Neuronal stem cell (in vitro differentiated cells): ENCODE results near the gene SLC7A4.

ENCODE experiments used
- DNase-seq: peaks from one replicate; pipeline ENCODE4 v3.0.0-alpha.2; 2013; ENCODE audit warnings: low spot score
- H2AFZ ChIP-seq: one replicate; pipeline ENCODE4 v1.6.1; 2013; ENCODE audit warnings: mild to moderate bottlenecking, low read length, inconsistent platforms
- H2AK5ac ChIP-seq: 2 replicates; pipeline ENCODE4 v1.6.1; 2013; ENCODE audit warnings: low read depth, mild to moderate bottlenecking, inconsistent platforms, low read length, moderate library complexity, mixed read lengths
- H2BK120ac ChIP-seq: 2 replicates; pipeline ENCODE4 v1.6.1; 2013; ENCODE audit warnings: low read depth, mild to moderate bottlenecking, inconsistent platforms, low read length, moderate library complexity, mixed read lengths
- H2BK12ac ChIP-seq: one replicate; pipeline ENCODE4 v1.6.1; 2013; ENCODE audit warnings: low read length, inconsistent platforms
- H2BK15ac ChIP-seq: 2 replicates; pipeline ENCODE4 v1.6.1; 2013; ENCODE audit warnings: mild to moderate bottlenecking, low read length, inconsistent platforms, mixed read lengths
- H2BK5ac ChIP-seq: one replicate; pipeline ENCODE4 v1.6.1; 2013; ENCODE audit warnings: inconsistent platforms, mild to moderate bottlenecking, low read length, moderate library complexity
- H3K14ac ChIP-seq: one replicate; pipeline ENCODE4 v1.6.1; 2013; ENCODE audit warnings: low read length, inconsistent platforms
- H3K18ac ChIP-seq: 2 replicates; pipeline ENCODE4 v1.6.1; 2013; ENCODE audit warnings: low read length, inconsistent platforms
- H3K23ac ChIP-seq: 2 replicates; pipeline ENCODE4 v1.6.1; 2013; ENCODE audit warnings: low read depth, mild to moderate bottlenecking, mixed read lengths, low read length, inconsistent platforms; ENCODE audit not compliant: poor library complexity
- H3K27ac ChIP-seq: replicated peaks from 3 replicates; pipeline ENCODE4 v1.5.1; 2013; ENCODE audit warnings: low read length, inconsistent platforms
- H3K27me3 ChIP-seq, 3 experiments: 2 replicates each; pipeline ENCODE4 v1.6.1; 2013; ENCODE audit warnings: low read length in 3 of 3, mild to moderate bottlenecking in 2 of 3, inconsistent platforms in 1 of 3, low read depth in 1 of 3, mixed read lengths in 1 of 3, moderate library complexity in 1 of 3; ENCODE audit not compliant: control insufficient read depth in 3 of 3, insufficient read depth in 3 of 3
- H3K36me3 ChIP-seq, 2 donors: replicated peaks in 1 of 2; 2 replicates each; pipeline ENCODE4 v1.6.1; 2013; ENCODE audit warnings: low read length in 2 of 2; ENCODE audit not compliant: control insufficient read depth in 2 of 2, insufficient read depth in 2 of 2
- H3K4ac ChIP-seq: 2 replicates; pipeline ENCODE4 v1.6.1; 2013; ENCODE audit warnings: inconsistent platforms, mild to moderate bottlenecking, low read length, moderate library complexity
- H3K4me1 ChIP-seq, 2 donors: 1 replicate in 1 of 2; 2 replicates in 1 of 2; pipeline ENCODE4 v1.6.1; 2013; ENCODE audit warnings: low read length in 2 of 2, low read depth in 1 of 2; ENCODE audit not compliant: control insufficient read depth in 2 of 2, insufficient read depth in 1 of 2
- H3K4me2 ChIP-seq: one replicate; pipeline ENCODE4 v1.6.1; 2013; ENCODE audit warnings: mild to moderate bottlenecking, low read length, inconsistent platforms; ENCODE audit not compliant: insufficient read depth, poor library complexity, severe bottlenecking
- H3K4me3 ChIP-seq, 2 donors: 2 replicates each; pipeline ENCODE4 v1.5.1; 2013; ENCODE audit warnings: low read length in 2 of 2, mild to moderate bottlenecking in 2 of 2, inconsistent platforms in 1 of 2, moderate library complexity in 1 of 2
- H3K79me1 ChIP-seq: one replicate; pipeline ENCODE4 v1.6.1; 2013; ENCODE audit warnings: low read depth, mild to moderate bottlenecking, inconsistent platforms, low read length, moderate library complexity
- H3K9ac ChIP-seq: one replicate; pipeline ENCODE4 v1.6.1; 2013; ENCODE audit warnings: mild to moderate bottlenecking, low read depth, low read length, inconsistent platforms; ENCODE audit not compliant: poor library complexity
- H3K9me3 ChIP-seq, 2 donors: replicated peaks in 1 of 2; 2 replicates each; pipeline versions ENCODE3 to v1.6.1; 2013; ENCODE audit warnings: low read length in 2 of 2, mild to moderate bottlenecking in 2 of 2, inconsistent platforms in 1 of 2, low read depth in 1 of 2, mixed read lengths in 1 of 2, moderate library complexity in 1 of 2; ENCODE audit not compliant: control insufficient read depth in 2 of 2, insufficient read depth in 1 of 2
- H4K8ac ChIP-seq: one replicate; pipeline ENCODE4 v1.6.1; 2013; ENCODE audit warnings: low read depth, mild to moderate bottlenecking, inconsistent platforms, low read length, moderate library complexity
- H4K91ac ChIP-seq: one replicate; pipeline ENCODE4 v1.6.1; 2013; ENCODE audit warnings: low read length, low read depth, mild to moderate bottlenecking, inconsistent platforms; ENCODE audit not compliant: poor library complexity
- WGBS, 2 donors: extraction: QIAGEN DNeasy Blood & Tissue Kit; methylation state at CpG; one replicate each; pipeline ENCODE4 v1.1.7; 2013; ENCODE audit warnings: missing lambda C conversion rate in 2 of 2, mixed read lengths in 1 of 2; ENCODE audit not compliant: insufficient read length in 2 of 2, insufficient replicate concordance in 1 of 2; ENCODE audit errors: extremely low coverage in 2 of 2; 5-methylcytosine and 5-hydroxymethylcytosine counted together

The SLC7A4 gene

GRCh38 chr22:21012446-21013407 is 19.6 kb downstream of the SLC7A4 start:
- Histone ChIP-seq H2AK5ac (peak overlapping the region; percentile 27), H3K4me1 (peaks cover 16 to 23% of the 10 kb centered on the region in 2 donors), H3K27me3 (peaks cover 0 to 2% (median 0%) of the 10 kb centered on the region in 3 experiments), H3K4me3 (peak overlapping the region in 1 of 2 donors; percentile 72), H2BK15ac (peak overlapping the region; percentile 87), H3K9ac (no peak overlapping the region), H3K4me2 (no peak overlapping the region), H4K91ac (no peak overlapping the region), H3K4ac (no peak overlapping the region), H2BK12ac (no peak overlapping the region), H3K9me3 (no peaks in the 10 kb centered on the region), H3K18ac (no peak overlapping the region), H3K79me1 (peaks cover 4% of the 10 kb centered on the region), H2BK5ac (no peak overlapping the region), H3K14ac (no peak overlapping the region), H3K23ac (no peak overlapping the region), H3K27ac (no peak overlapping the region), H3K36me3 (peaks cover 2 to 9% of the 10 kb centered on the region in 2 donors), H4K8ac (no peak overlapping the region), H2AFZ (no peak overlapping the region), H2BK120ac (no peak overlapping the region)
- WGBS, 2 donors = no CpG with 5 or more reads among the region's 14 CpGs
- DNase-seq = no peak

DNA sequence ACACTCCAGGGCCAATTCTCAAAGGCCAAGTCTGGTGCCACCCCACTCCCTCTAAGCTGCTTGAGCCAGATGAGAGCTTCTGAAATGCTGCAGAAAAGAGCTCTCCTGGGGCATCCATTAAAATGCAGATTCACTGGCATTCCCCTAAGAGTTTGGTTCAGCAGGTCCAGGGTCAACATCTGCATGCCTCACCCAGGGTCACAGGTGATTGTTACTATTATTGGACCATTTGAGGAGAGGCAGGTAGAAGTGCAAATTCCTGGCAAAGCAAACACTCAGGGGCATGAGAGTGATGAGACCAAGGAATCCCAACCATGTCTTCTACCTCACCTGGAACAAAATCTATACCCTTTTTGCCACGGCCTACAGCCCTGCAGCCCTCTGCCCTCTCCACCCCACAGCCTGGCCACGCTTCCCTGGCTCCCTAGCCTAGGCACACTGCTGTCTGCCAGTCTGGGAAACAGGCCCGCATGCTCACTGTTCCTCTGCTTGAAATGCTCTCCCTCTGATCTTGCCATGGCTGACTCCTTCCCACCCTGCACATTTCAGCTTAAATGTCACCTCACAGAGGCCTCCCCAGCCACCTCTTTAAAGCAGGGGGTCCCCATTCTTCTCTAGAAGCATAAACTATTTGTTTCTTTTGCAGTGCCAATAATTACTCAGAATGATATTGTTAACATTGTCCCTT is 21.8 kb downstream of the SLC7A4 start:
- no peaks in the 10 kb centered on the region for H3K9me3 ChIP-seq
- no peak overlapping the region for H4K91ac ChIP-seq
- H3K9ac ChIP-seq = no peak overlapping the region
- H4K8ac ChIP-seq = no peak overlapping the region
- H3K4me3 ChIP-seq = no peak overlapping the region
- H2AK5ac ChIP-seq = no peak overlapping the region
- no peak for DNase-seq
- no peak overlapping the region for H2AFZ ChIP-seq
- H2BK5ac ChIP-seq = no peak overlapping the region
- H3K36me3 ChIP-seq = peaks cover 4 to 18% of the 10 kb centered on the region in 2 donors
- WGBS, 2 donors = no CpG with 5 or more reads among the region's 3 CpGs
- H3K23ac ChIP-seq = no peak overlapping the region
- no peak overlapping the region for H2BK15ac ChIP-seq
- H3K18ac ChIP-seq = no peak overlapping the region
- no peak overlapping the region for H3K14ac ChIP-seq
- H3K4me1 ChIP-seq = peaks cover 13 to 17% of the 10 kb centered on the region in 2 donors
- no peak overlapping the region for H2BK120ac ChIP-seq
- H3K27ac ChIP-seq = no peak overlapping the region
- H3K4ac ChIP-seq = no peak overlapping the region
- no peak overlapping the region for H2BK12ac ChIP-seq
- H3K4me2 ChIP-seq = no peak overlapping the region
- H3K79me1 ChIP-seq = peaks cover 4% of the 10 kb centered on the region
- no peaks in the 10 kb centered on the region for H3K27me3 ChIP-seq

DNA sequence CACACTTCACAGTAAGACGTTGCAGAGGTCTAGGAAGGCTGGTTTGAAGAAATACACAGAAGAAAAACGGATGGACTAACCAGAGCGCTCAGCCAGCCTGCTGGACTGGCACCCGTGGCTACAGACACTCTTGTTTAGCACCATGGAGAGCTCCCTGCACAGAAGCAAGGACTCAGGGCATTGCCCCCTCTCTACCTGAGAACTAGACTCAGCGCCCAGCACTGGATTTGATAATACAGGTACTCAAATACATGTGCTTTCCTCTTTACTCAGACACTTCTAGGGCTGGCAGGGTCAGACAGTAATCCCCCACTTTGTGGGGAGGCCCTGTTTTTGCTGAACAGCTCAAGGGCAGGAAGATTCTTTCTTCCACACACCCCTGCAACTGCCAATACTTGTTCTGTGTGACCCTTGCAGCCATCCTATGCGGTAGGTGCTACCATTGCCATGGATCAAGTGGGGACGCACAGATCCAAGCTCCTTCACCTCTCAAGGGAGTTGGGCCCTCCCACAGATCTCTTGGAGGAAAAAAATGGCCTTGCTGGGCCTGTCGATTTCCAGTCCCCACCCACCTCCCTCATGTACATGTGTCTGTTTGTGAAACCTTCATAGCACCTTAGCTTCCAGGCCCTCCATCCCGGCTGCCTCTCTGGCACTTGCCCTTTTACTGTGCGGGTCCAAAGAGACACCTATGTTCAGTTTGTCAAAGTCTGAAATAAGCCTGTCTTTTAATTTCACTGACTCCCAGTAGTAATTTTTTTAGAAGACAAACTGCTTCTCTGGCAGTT is 22.5 kb downstream of the SLC7A4 start:
- no peak overlapping the region for H2AFZ ChIP-seq
- peaks cover 10 to 12% of the 10 kb centered on the region in 2 donors for H3K4me1 ChIP-seq
- H3K9me3 ChIP-seq = no peaks in the 10 kb centered on the region
- no peak overlapping the region for H2BK5ac ChIP-seq
- H2AK5ac ChIP-seq = no peak overlapping the region
- no peak overlapping the region for H3K9ac ChIP-seq
- no peak overlapping the region for H2BK120ac ChIP-seq
- H3K27me3 ChIP-seq = no peaks in the 10 kb centered on the region
- H4K91ac ChIP-seq = no peak overlapping the region
- no peak overlapping the region for H4K8ac ChIP-seq
- DNase-seq = peak; percentile 56
- peaks cover 4 to 19% of the 10 kb centered on the region in 2 donors for H3K36me3 ChIP-seq
- peaks cover 4% of the 10 kb centered on the region for H3K79me1 ChIP-seq
- no peak overlapping the region for H3K18ac ChIP-seq
- no peak overlapping the region for H3K4ac ChIP-seq
- WGBS, 2 donors = no CpG with 5 or more reads among the region's 10 CpGs
- H2BK15ac ChIP-seq = no peak overlapping the region
- H2BK12ac ChIP-seq = no peak overlapping the region
- no peak overlapping the region for H3K4me3 ChIP-seq
- H3K4me2 ChIP-seq = no peak overlapping the region
- H3K14ac ChIP-seq = no peak overlapping the region
- H3K27ac ChIP-seq = no peak overlapping the region
- no peak overlapping the region for H3K23ac ChIP-seq
